HepG2 (cell line): ENCODE measurements around the gene C11orf68. TPM values are rescaled to one million over a fixed set of nuclear protein-coding genes. Genes with fewer than 3 reads are reported as not detected.
A peak's percentile ranks its signal among the peaks of the same experiment; 100 is the strongest.

Source experiments
- ARID4A ChIP-seq: sonication (generic); formaldehyde crosslinking; IDR thresholded peaks from 2 replicates; pipeline ENCODE4 v1.5.0; 2020; ENCODE audit warnings: mild to moderate bottlenecking, missing genetic modification reagents, borderline replicate concordance
- CHD2 ChIP-seq: IDR thresholded peaks from 2 replicates; pipeline ENCODE4 v1.6.1; 2011; ENCODE audit warnings: low read depth, low read length, improper control_type of control experiment
- JUND ChIP-seq: sonication (generic); formaldehyde crosslinking; IDR thresholded peaks from 2 replicates; pipeline ENCODE4 v1.8.0; 2022; ENCODE audit warnings: mild to moderate bottlenecking, missing genetic modification reagents
- MIER3 ChIP-seq: IDR thresholded peaks from 2 replicates; pipeline ENCODE4 v1.6.1; 2016; ENCODE audit warnings: missing compliant biosample characterization, borderline replicate concordance
- PITX1 ChIP-seq: sonication (generic); formaldehyde crosslinking; IDR thresholded peaks from 2 replicates; pipeline ENCODE4 v1.5.1; 2020; ENCODE audit warnings: mild to moderate bottlenecking, missing genetic modification reagents
- POLR2AphosphoS2 ChIP-seq: IDR thresholded peaks from 2 replicates; pipeline ENCODE4 v1.6.1; 2011; ENCODE audit warnings: low read depth, low read length, improper control_type of control experiment
- REL ChIP-seq: sonication (generic); formaldehyde crosslinking; conservative IDR thresholded peaks from 2 replicates; pipeline ENCODE4 v1.8.0; 2022; ENCODE audit warnings: mild to moderate bottlenecking, missing genetic modification reagents, moderate library complexity
- SETDB1 ChIP-seq: sonication (generic); formaldehyde crosslinking; IDR thresholded peaks from 2 replicates; pipeline ENCODE4 v1.5.1; 2020; ENCODE audit warnings: missing genetic modification reagents, mild to moderate bottlenecking, borderline replicate concordance
- SIN3B ChIP-seq: fragments of 150-350 bp; IDR thresholded peaks from 2 replicates; pipeline ENCODE4 v1.6.1; 2014; ENCODE audit warnings: low read length
- ZMAT3 ChIP-seq: sonication (generic); formaldehyde crosslinking; conservative IDR thresholded peaks from 2 replicates; pipeline ENCODE4 v1.7.0; 2021; ENCODE audit warnings: missing genetic modification reagents
- ZNF101 ChIP-seq: sonication (generic); formaldehyde crosslinking; IDR thresholded peaks from 2 replicates; pipeline ENCODE4 v1.4.0; 2020; ENCODE audit warnings: mild to moderate bottlenecking, low read depth, missing genetic modification reagents, borderline replicate concordance
- ZNF142 ChIP-seq: sonication (generic); formaldehyde crosslinking; IDR thresholded peaks from 2 replicates; pipeline ENCODE4 v1.4.0; 2020; ENCODE audit warnings: missing genetic modification reagents
- ZNF207 ChIP-seq: fragments of 450-650 bp; IDR thresholded peaks from 2 replicates; pipeline ENCODE4 v1.6.1; 2016; ENCODE audit warnings: antibody characterized with exemption, borderline replicate concordance
- polyA plus RNA-seq, 8 experiments: library from polyadenylated mRNA; depleted of rRNA in 3 of 8; stranded (reverse) in 7 of 8; unstranded in 1 of 8; fragments of >200 nt; fragmentation: Illumina TruSeq in 4 of 8; extraction: Trizol in 4 of 8; gene quantifications; 2 replicates each; pipeline versions ENCODE4 v1.2.1 to v1.2.3, GENCODE V29; 2011 to 2016; ENCODE audit warnings: low read depth in 4 of 8, missing spikeins in 1 of 8, mixed read lengths in 1 of 8; ENCODE audit not compliant: insufficient read depth in 1 of 8
- total RNA-seq, 5 experiments: library from RNA; depleted of rRNA; stranded (reverse); fragments of >200 nt; fragmentation: Illumina TruSeq; extraction: Trizol; gene quantifications; 2 replicates each; pipeline ENCODE4 v1.2.3, GENCODE V29; 2016; ENCODE audit warnings: low read depth in 1 of 5
- TF ChIP-seq, protein P1 (sequence below): sonication (generic); formaldehyde crosslinking; IDR thresholded peaks from 2 replicates; pipeline ENCODE4 v1.4.0; 2020; ENCODE audit warnings: missing genetic modification reagents, mild to moderate bottlenecking, borderline replicate concordance
- TF ChIP-seq, protein P2 (sequence below): sonication (generic); formaldehyde crosslinking; IDR thresholded peaks from 2 replicates; pipeline ENCODE4 v1.4.0; 2020; ENCODE audit warnings: missing genetic modification reagents

The C11orf68 gene
- total and polyA plus RNA-seq, 2 of the 13 experiments (the other 11 are each of a cell fraction or from before 2014, with no cell fraction given), result 8.4 to 28.3 TPM

DNA sequence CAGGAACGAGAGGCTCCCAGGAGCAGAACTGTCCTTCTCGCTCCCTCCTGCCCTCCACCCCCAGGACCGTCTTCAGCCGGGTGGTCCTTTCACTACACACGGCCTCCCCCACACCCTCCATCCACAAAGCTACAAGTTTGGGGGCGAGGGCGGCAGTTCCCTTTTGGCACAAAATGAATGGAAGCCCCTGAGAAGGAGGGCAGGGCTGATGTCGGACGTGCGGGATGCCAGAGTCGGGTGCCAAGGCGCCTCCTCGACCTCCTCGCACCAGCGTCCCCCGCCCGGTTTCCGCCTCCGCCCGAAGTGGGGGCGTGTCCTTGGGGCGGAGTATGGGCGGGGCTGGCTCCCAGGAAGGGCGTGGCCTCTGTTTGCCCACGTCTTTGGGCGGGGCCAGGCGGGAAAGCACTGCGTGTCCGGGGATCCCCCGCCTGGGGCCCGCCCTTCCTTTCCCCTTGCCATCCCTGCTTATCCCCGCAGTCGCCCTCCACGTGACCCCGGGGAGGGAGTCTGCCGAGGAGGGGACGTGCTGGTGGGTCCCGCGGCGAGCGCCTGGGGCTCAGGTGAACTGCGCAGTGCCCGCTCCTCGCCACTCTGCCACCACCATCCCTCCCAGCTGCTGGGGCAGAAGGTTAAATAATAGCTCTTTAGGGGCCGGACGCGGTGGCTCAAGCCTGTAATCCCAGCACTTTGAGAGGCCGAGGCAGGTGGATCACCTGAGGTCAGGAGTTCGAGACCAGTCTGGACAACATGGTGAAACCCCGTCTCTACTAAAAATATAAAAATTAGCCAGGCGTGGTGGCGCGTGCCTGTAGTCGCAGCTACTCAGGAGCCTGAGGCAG lies 45.3 kb downstream of the C11orf68 start (continued):
- TF ChIP-seq ARID4A (peak; percentile 66; the same call in 1 of the 2 replicates), ZNF142 (CRISPR knock-in tag) (no peak), JUND (CRISPR knock-in tag) (no peak), ZNF207 (no peak), CHD2 (no peak), ZNF101 (CRISPR knock-in tag) (no peak), SETDB1 (CRISPR knock-in tag) (no peak), SIN3B (no peak), REL (CRISPR knock-in tag) (no peak), PITX1 (CRISPR knock-in tag) (peak; percentile 81), POLR2AphosphoS2 (no peak), ZMAT3 (no peak; the same call in 1 of the 2 replicates), MIER3 (CRISPR knock-in tag) (no peak)
- TF ChIP-seq, protein P1, sequence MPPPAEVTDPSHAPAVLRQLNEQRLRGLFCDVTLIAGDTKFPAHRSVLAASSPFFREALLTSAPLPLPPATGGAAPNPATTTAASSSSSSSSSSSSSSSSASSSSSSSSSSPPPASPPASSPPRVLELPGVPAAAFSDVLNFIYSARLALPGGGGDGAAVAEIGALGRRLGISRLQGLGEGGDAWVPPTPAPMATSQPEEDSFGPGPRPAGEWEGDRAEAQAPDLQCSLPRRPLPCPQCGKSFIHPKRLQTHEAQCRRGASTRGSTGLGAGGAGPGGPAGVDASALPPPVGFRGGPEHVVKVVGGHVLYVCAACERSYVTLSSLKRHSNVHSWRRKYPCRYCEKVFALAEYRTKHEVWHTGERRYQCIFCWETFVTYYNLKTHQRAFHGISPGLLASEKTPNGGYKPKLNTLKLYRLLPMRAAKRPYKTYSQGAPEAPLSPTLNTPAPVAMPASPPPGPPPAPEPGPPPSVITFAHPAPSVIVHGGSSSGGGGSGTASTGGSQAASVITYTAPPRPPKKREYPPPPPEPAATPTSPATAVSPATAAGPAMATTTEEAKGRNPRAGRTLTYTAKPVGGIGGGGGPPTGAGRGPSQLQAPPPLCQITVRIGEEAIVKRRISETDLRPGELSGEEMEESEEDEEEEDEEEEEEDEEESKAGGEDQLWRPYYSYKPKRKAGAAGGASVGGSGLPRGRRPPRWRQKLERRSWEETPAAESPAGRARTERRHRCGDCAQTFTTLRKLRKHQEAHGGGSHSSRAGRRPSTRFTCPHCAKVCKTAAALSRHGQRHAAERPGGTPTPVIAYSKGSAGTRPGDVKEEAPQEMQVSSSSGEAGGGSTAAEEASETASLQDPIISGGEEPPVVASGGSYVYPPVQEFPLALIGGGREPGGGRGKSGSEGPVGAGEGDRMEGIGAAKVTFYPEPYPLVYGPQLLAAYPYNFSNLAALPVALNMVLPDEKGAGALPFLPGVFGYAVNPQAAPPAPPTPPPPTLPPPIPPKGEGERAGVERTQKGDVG (CRISPR knock-in tag), result peak; percentile 53; the same call in 1 of the 2 replicates
- TF ChIP-seq, protein P2, sequence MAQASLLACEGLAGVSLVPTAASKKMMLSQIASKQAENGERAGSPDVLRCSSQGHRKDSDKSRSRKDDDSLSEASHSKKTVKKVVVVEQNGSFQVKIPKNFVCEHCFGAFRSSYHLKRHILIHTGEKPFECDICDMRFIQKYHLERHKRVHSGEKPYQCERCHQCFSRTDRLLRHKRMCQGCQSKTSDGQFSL (CRISPR knock-in tag), result no peak
